ENCODE measurements around the gene RBP2. TPM values are rescaled to one million over a fixed set of nuclear protein-coding genes. Genes with fewer than 3 reads are reported as not detected.

RBP2 gene
- total and polyA plus RNA-seq, 2 donors: not detected

- WGBS: 33% methylated on average over 2 of the region's 2 CpGs
- Histone ChIP-seq H3K36me3 (ENCODE audit: insufficient read depth) (no peaks in the 10 kb centered on the region), H3K27ac (ENCODE audit: low read depth) (no peak overlapping the region), H3K4me3 (ENCODE audit: low read depth, low read length) (no peak overlapping the region), H3K4me1 (ENCODE audit: insufficient read depth) (no peaks in the 10 kb centered on the region)
- DNase-seq (ENCODE audit: extremely low spot score): no peak
Measured at GRCh38 chr3:139468399-139468798, 7.9 kb downstream of the RBP2 start.

GRCh38 chr3:139466360-139466759, 10.0 kb downstream of the RBP2 start:
- DNase-seq (ENCODE audit: extremely low spot score): no peak
- 92% methylated on average over 5 of the region's 5 CpGs for WGBS
- H3K4me3 ChIP-seq (ENCODE audit: low read depth, low read length): no peak overlapping the region

GRCh38 chr3:139465636-139466035, 10.7 kb downstream of the RBP2 start:
- Histone ChIP-seq H3K27ac (ENCODE audit: low read depth) (no peak overlapping the region), H3K4me1 (ENCODE audit: insufficient read depth) (no peaks in the 10 kb centered on the region), H3K4me3 (ENCODE audit: low read depth, low read length) (no peak overlapping the region), H3K36me3 (ENCODE audit: insufficient read depth) (no peaks in the 10 kb centered on the region)
- no peak for DNase-seq (ENCODE audit: extremely low spot score)
- WGBS: 91% methylated on average over 7 of the region's 7 CpGs

More at GRCh38 chr3:139466360-139466759, 10.0 kb downstream of the RBP2 start:
- Histone ChIP-seq H3K27ac (ENCODE audit: low read depth) (no peak overlapping the region), H3K4me1 (ENCODE audit: insufficient read depth) (no peaks in the 10 kb centered on the region), H3K36me3 (ENCODE audit: insufficient read depth) (no peaks in the 10 kb centered on the region)

GRCh38 chr3:139463466-139463865, 12.8 kb downstream of the RBP2 start:
- Histone ChIP-seq H3K27ac (ENCODE audit: low read depth) (no peak overlapping the region), H3K4me1 (ENCODE audit: insufficient read depth) (no peaks in the 10 kb centered on the region), H3K4me3 (ENCODE audit: low read depth, low read length) (no peak overlapping the region), H3K36me3 (ENCODE audit: insufficient read depth) (no peaks in the 10 kb centered on the region)
- whole genome bisulfite sequencing: 65% methylated on average over 3 of the region's 3 CpGs
- no peak for DNase-seq (ENCODE audit: extremely low spot score)

GRCh38 chr3:139460529-139460928, 15.8 kb downstream of the RBP2 start:
- no peak overlapping the region for H3K4me3 ChIP-seq (ENCODE audit: low read depth, low read length)
- DNase-seq (ENCODE audit: extremely low spot score): no peak
- H3K4me1 ChIP-seq (ENCODE audit: insufficient read depth): no peaks in the 10 kb centered on the region
- no peaks in the 10 kb centered on the region for H3K36me3 ChIP-seq (ENCODE audit: insufficient read depth)
- 75% methylated on average over 2 of the region's 2 CpGs for WGBS
- no peak overlapping the region for H3K27ac ChIP-seq (ENCODE audit: low read depth)

- DNase-seq (ENCODE audit: extremely low spot score): no peak
- no peaks in the 10 kb centered on the region for H3K36me3 ChIP-seq (ENCODE audit: insufficient read depth)
- H3K4me3 ChIP-seq (ENCODE audit: low read depth, low read length): no peak overlapping the region
- H3K4me1 ChIP-seq (ENCODE audit: insufficient read depth): no peaks in the 10 kb centered on the region
- H3K27ac ChIP-seq (ENCODE audit: low read depth): no peak overlapping the region
Measured at GRCh38 chr3:139460076-139460475, 16.2 kb downstream of the RBP2 start.

- no peaks in the 10 kb centered on the region for H3K4me1 ChIP-seq (ENCODE audit: insufficient read depth)
- 89% methylated on average over 7 of the region's 7 CpGs for WGBS
- no peaks in the 10 kb centered on the region for H3K36me3 ChIP-seq (ENCODE audit: insufficient read depth)
- DNase-seq (ENCODE audit: extremely low spot score): no peak
- no peak overlapping the region for H3K27ac ChIP-seq (ENCODE audit: low read depth)
- H3K4me3 ChIP-seq (ENCODE audit: low read depth, low read length): no peak overlapping the region
Measured at GRCh38 chr3:139458348-139458747, 18.0 kb downstream of the RBP2 start.

GRCh38 chr3:139457066-139457465, 19.2 kb downstream of the RBP2 start:
- Histone ChIP-seq H3K36me3 (ENCODE audit: insufficient read depth) (no peaks in the 10 kb centered on the region), H3K4me3 (ENCODE audit: low read depth, low read length) (no peak overlapping the region), H3K4me1 (ENCODE audit: insufficient read depth) (no peaks in the 10 kb centered on the region), H3K27ac (ENCODE audit: low read depth) (no peak overlapping the region)
- no peak for DNase-seq (ENCODE audit: extremely low spot score)
- WGBS: 83% methylated on average over 3 of the region's 3 CpGs

- WGBS: 55% methylated on average over 4 of the region's 4 CpGs
- Histone ChIP-seq H3K36me3 (ENCODE audit: insufficient read depth) (no peaks in the 10 kb centered on the region), H3K27ac (ENCODE audit: low read depth) (no peak overlapping the region), H3K4me1 (ENCODE audit: insufficient read depth) (no peaks in the 10 kb centered on the region), H3K4me3 (ENCODE audit: low read depth, low read length) (no peak overlapping the region)
- no peak for DNase-seq (ENCODE audit: extremely low spot score)
Measured at GRCh38 chr3:139456386-139456785, 19.9 kb downstream of the RBP2 start.

- WGBS: 58% methylated on average over 3 of the region's 3 CpGs
- Histone ChIP-seq H3K36me3 (ENCODE audit: insufficient read depth) (no peaks in the 10 kb centered on the region), H3K27ac (ENCODE audit: low read depth) (no peak overlapping the region), H3K4me3 (ENCODE audit: low read depth, low read length) (no peak overlapping the region), H3K4me1 (ENCODE audit: insufficient read depth) (no peaks in the 10 kb centered on the region)
- DNase-seq (ENCODE audit: extremely low spot score): no peak
Measured at GRCh38 chr3:139455855-139456254, 20.5 kb downstream of the RBP2 start.

GRCh38 chr3:139455206-139455605, 21.1 kb downstream of the RBP2 start:
- DNase-seq (ENCODE audit: extremely low spot score): no peak
- H3K4me1 ChIP-seq (ENCODE audit: insufficient read depth): no peaks in the 10 kb centered on the region
- no peak overlapping the region for H3K4me3 ChIP-seq (ENCODE audit: low read depth, low read length)
- H3K27ac ChIP-seq (ENCODE audit: low read depth): no peak overlapping the region
- no peaks in the 10 kb centered on the region for H3K36me3 ChIP-seq (ENCODE audit: insufficient read depth)
- 88% methylated on average over 1 of the region's 1 CpG for WGBS

GRCh38 chr3:139454346-139454745, 22.0 kb downstream of the RBP2 start:
- DNase-seq (ENCODE audit: extremely low spot score): no peak
- WGBS: 89% methylated on average over 2 of the region's 2 CpGs

GRCh38 chr3:139450159-139450558, 26.2 kb downstream of the RBP2 start:
- Histone ChIP-seq H3K4me3 (ENCODE audit: low read depth, low read length) (no peak overlapping the region), H3K36me3 (ENCODE audit: insufficient read depth) (no peaks in the 10 kb centered on the region), H3K27ac (ENCODE audit: low read depth) (no peak overlapping the region), H3K4me1 (ENCODE audit: insufficient read depth) (no peaks in the 10 kb centered on the region)
- no peak for DNase-seq (ENCODE audit: extremely low spot score)

More at GRCh38 chr3:139454346-139454745, 22.0 kb downstream of the RBP2 start:
- H3K27ac ChIP-seq (ENCODE audit: low read depth): no peak overlapping the region
- H3K4me1 ChIP-seq (ENCODE audit: insufficient read depth): no peaks in the 10 kb centered on the region
- H3K36me3 ChIP-seq (ENCODE audit: insufficient read depth): no peaks in the 10 kb centered on the region
- H3K4me3 ChIP-seq (ENCODE audit: low read depth, low read length): no peak overlapping the region

GRCh38 chr3:139449566-139449965, 26.8 kb downstream of the RBP2 start:
- no peaks in the 10 kb centered on the region for H3K4me1 ChIP-seq (ENCODE audit: insufficient read depth)

GRCh38 chr3:139448104-139448503, 28.2 kb downstream of the RBP2 start:
- H3K36me3 ChIP-seq (ENCODE audit: insufficient read depth): no peaks in the 10 kb centered on the region
- no peaks in the 10 kb centered on the region for H3K4me1 ChIP-seq (ENCODE audit: insufficient read depth)
- no peak overlapping the region for H3K27ac ChIP-seq (ENCODE audit: low read depth)
- 73% methylated on average over 3 of the region's 3 CpGs for WGBS
- H3K4me3 ChIP-seq (ENCODE audit: low read depth, low read length): no peak overlapping the region
- DNase-seq (ENCODE audit: extremely low spot score): no peak

More at GRCh38 chr3:139449566-139449965, 26.8 kb downstream of the RBP2 start:
- no peak overlapping the region for H3K4me3 ChIP-seq (ENCODE audit: low read depth, low read length)
- 93% methylated on average over 5 of the region's 5 CpGs for WGBS
- DNase-seq (ENCODE audit: extremely low spot score): no peak
- H3K36me3 ChIP-seq (ENCODE audit: insufficient read depth): no peaks in the 10 kb centered on the region
- no peak overlapping the region for H3K27ac ChIP-seq (ENCODE audit: low read depth)

Data from urinary bladder (tissue), 4 donors.